ENCODE data around the gene NTM.

The NTM gene

DNA sequence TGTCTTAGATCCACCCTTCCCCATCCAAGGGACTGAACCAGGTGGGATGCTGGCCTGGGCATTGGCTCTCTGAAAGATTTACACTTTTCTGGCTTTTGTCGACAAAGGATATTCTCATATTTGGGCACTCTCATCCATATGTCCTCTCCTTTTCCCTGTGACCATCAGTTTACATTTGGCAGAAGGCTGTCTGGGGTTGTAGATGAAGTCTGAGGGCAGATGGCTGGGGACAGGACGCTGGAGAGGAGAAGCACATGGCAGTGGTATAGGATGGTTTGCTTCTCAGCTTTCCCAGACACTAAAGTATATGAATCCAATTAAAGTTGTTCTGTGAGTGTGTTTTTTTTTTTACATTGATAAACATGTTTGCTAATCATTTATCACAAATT is 757.5 kb downstream of the NTM start:
- Mint-ChIP-seq H3K27ac (no peak overlapping the region), H3K4me3 (no peak overlapping the region), H3K4me1 (ENCODE audit: low read depth) (no peaks in the 10 kb centered on the region), H3K9me3 (no peaks in the 10 kb centered on the region), H3K27me3 (ENCODE audit: low read depth) (no peaks in the 10 kb centered on the region), H3K36me3 (ENCODE audit: low read depth) (no peaks in the 10 kb centered on the region)
- no peak for DNase-seq (ENCODE audit: low spot score)

DNA sequence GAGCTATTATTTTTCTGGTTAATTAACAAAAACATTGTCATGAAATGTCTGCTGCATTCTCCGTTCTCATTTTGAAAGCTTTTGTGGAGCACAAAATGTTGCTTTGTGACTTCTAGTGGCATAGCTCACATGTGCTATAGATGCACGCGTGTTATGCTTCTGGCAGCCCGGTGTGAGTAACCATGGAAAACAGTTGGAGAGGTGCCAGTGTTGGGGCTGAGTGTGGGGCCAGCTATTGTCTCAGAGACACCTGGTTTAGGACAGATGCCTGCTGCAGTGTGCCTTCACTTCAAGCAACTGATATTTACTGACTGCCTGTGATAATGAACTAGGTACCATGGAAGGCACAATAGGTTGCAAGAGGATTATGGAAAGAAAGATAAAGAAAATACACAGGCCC is 760.6 kb downstream of the NTM start:
- Mint-ChIP-seq H3K4me3 (no peak overlapping the region), H3K36me3 (ENCODE audit: low read depth) (no peaks in the 10 kb centered on the region), H3K4me1 (ENCODE audit: low read depth) (no peaks in the 10 kb centered on the region), H3K9me3 (no peaks in the 10 kb centered on the region), H3K27ac (no peak overlapping the region), H3K27me3 (ENCODE audit: low read depth) (no peaks in the 10 kb centered on the region)
- DNase-seq (ENCODE audit: low spot score), result no peak

DNA sequence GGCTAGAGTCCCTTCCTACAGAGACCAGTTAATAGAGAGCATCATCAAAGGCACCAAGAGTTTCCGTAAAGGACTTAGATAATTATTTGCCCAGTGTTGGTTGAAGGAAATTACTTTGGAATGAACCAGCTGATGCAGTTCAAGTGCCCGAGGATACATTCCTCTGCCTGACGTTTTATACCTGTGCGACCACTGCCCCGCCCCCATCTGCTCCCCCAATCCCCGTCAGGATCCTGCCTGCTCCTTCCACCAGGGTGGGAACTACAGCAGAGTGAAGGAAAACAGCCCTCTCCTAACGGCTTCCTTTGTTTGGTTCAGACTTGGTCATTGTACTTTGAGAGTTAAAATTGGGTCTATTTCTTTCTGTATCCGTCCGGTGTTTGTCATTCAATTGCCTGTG is 761.5 kb downstream of the NTM start:
- H3K36me3 Mint-ChIP-seq (ENCODE audit: low read depth), result no peaks in the 10 kb centered on the region
- no peak for DNase-seq (ENCODE audit: low spot score)
- no peak overlapping the region for H3K27ac Mint-ChIP-seq
- H3K9me3 Mint-ChIP-seq, result no peaks in the 10 kb centered on the region
- no peaks in the 10 kb centered on the region for H3K4me1 Mint-ChIP-seq (ENCODE audit: low read depth)
- no peaks in the 10 kb centered on the region for H3K27me3 Mint-ChIP-seq (ENCODE audit: low read depth)
- H3K4me3 Mint-ChIP-seq, result no peak overlapping the region

DNA sequence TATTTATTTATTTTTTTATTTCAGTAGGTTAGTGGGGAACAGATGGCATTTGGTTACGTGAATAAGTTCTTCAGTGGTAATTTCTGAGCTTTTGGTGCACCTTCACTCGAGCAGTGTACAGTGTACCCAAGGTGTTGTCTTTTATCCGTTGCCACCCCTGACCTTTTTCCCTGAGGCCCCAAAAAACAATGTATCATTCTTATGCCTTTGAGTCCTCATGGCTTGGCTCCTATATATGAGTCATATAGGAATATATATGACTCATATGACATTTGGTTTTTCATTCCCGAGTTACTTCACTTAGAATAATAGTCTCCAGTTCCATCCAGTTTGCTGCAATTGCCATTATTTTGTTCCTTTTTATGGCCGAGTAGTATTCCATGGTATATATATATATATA is 763.9 kb downstream of the NTM start:
- Mint-ChIP-seq H3K4me3 (no peak overlapping the region), H3K27me3 (ENCODE audit: low read depth) (no peaks in the 10 kb centered on the region), H3K9me3 (no peaks in the 10 kb centered on the region), H3K27ac (no peak overlapping the region), H3K4me1 (ENCODE audit: low read depth) (no peaks in the 10 kb centered on the region), H3K36me3 (ENCODE audit: low read depth) (no peaks in the 10 kb centered on the region)
- no peak for DNase-seq (ENCODE audit: low spot score)

DNA sequence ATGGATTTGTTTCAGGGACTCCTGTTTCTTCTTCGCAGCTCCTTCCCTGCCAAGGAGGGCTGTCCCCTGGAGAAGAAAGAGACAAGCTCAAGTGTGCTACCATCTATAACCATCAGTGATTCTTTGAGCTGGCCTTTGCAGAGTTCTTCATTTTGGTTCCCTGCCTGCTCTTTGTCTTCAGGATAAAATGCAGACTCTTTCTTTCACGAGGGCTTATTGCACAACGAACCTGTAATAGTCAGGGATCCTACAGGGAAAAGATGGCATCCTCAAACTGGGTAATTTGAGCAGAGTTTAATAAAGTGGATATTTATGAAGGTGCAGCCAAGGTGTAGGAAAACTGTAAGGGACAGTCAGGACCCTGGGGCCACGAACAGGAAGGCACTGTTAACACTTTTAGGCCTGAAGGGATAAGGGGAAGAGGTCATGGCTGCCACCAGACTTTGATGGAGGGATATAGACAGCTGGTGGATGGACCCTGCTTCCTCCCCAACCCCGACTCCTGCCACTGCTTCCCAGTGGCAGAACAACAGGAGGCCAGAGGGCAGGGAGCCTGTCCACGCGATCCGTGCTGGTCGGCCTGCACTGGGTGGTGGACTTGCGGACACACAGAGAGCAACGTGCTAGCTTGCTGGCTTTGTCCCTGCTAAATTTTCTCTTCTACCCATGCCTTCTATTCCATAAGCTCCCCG is 767.0 kb downstream of the NTM start:
- H3K4me1 Mint-ChIP-seq (ENCODE audit: low read depth), result no peaks in the 10 kb centered on the region
- no peaks in the 10 kb centered on the region for H3K27me3 Mint-ChIP-seq (ENCODE audit: low read depth)
- DNase-seq (ENCODE audit: low spot score), result no peak
- no peaks in the 10 kb centered on the region for H3K36me3 Mint-ChIP-seq (ENCODE audit: low read depth)
- H3K9me3 Mint-ChIP-seq, result no peaks in the 10 kb centered on the region
- no peak overlapping the region for H3K4me3 Mint-ChIP-seq
- H3K27ac Mint-ChIP-seq, result no peak overlapping the region

DNA sequence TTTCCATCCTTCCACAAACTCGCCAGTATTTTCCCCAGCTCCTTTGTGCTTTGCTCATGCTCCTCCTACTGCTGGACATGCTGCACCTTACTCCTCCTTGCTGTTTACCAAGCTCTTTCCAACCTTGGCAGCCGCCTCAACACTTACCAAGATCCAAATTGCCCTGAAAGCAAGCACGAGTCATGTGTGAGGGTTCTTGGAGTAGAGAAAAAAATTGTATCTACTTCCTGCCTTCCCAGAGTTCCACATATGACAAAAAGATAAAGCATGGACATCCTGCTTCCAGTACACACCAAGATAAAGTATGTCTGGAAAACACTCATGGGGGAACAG is 767.5 kb downstream of the NTM start:
- no peak for DNase-seq (ENCODE audit: low spot score)
- no peaks in the 10 kb centered on the region for H3K36me3 Mint-ChIP-seq (ENCODE audit: low read depth)
- no peaks in the 10 kb centered on the region for H3K4me1 Mint-ChIP-seq (ENCODE audit: low read depth)
- no peaks in the 10 kb centered on the region for H3K27me3 Mint-ChIP-seq (ENCODE audit: low read depth)
- no peaks in the 10 kb centered on the region for H3K9me3 Mint-ChIP-seq
- H3K27ac Mint-ChIP-seq, result no peak overlapping the region
- no peak overlapping the region for H3K4me3 Mint-ChIP-seq

DNA sequence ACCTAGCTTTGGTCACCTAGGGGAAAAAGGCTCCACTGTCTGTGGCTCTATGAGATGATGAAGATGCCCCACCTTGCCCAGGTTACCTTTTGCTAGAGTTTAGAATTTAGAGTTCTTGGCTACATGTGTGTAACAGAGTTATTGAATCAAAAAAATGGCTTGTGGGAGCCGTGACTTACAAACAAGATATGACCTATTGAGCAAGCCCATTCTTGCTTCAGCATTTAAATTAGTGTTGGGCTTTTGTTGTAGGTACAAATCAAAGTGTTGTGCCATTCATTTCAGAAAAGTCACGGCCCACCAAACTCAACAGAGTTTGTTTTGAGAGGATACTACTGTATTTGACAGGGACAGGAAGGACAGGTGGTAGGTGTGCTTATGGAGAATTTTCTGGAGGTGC is 768.8 kb downstream of the NTM start:
- H3K27me3 Mint-ChIP-seq (ENCODE audit: low read depth), result no peaks in the 10 kb centered on the region
- H3K36me3 Mint-ChIP-seq (ENCODE audit: low read depth), result no peaks in the 10 kb centered on the region
- no peak overlapping the region for H3K27ac Mint-ChIP-seq
- no peaks in the 10 kb centered on the region for H3K4me1 Mint-ChIP-seq (ENCODE audit: low read depth)
- H3K9me3 Mint-ChIP-seq, result no peaks in the 10 kb centered on the region
- DNase-seq (ENCODE audit: low spot score), result no peak
- no peak overlapping the region for H3K4me3 Mint-ChIP-seq

DNA sequence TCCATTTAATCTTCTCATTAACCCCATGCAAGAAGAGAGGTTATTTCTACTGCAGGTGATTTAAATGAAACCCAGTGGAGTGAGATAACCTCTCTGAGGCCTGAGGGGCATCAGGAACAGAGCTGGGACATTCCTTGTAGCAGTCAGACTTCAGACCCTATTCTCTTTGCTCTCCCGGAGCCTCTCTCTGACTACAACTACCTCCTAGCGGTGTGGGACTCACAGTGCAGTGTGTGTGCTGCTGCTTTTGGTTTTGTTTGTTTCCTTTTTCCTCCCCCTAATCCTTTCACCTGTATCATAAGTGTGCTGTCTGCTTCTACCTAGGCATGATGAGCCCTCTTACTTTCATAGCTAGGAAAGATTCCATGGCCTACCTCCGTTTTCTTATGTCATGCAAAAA is 769.6 kb downstream of the NTM start:
- Mint-ChIP-seq H3K27me3 (ENCODE audit: low read depth) (no peaks in the 10 kb centered on the region), H3K36me3 (ENCODE audit: low read depth) (no peaks in the 10 kb centered on the region), H3K4me1 (ENCODE audit: low read depth) (no peaks in the 10 kb centered on the region), H3K9me3 (no peaks in the 10 kb centered on the region), H3K27ac (no peak overlapping the region), H3K4me3 (no peak overlapping the region)
- no peak for DNase-seq (ENCODE audit: low spot score)

DNA sequence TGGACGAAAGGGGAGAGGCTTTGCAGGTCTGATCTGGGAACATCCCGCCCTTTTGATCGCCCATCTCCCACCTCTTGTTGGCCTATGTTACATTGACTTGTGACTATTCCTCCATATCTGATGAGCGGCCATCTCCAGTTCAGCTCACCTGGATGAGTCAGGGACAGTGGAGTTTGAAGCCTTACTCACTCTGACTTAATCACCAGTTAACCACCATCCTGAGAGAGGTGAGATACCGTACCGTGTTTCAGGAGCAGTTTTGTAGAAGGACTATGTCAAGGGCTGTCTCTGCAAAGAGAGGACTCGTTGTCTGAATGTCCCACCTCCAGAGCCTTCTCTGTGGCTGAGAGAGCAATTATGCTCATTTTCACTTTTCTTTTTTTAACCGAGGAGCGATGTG is 771.7 kb downstream of the NTM start:
- no peak for DNase-seq (ENCODE audit: low spot score)
- H3K4me1 Mint-ChIP-seq (ENCODE audit: low read depth), result no peaks in the 10 kb centered on the region
- no peaks in the 10 kb centered on the region for H3K9me3 Mint-ChIP-seq
- no peak overlapping the region for H3K4me3 Mint-ChIP-seq
- no peaks in the 10 kb centered on the region for H3K27me3 Mint-ChIP-seq (ENCODE audit: low read depth)
- no peaks in the 10 kb centered on the region for H3K36me3 Mint-ChIP-seq (ENCODE audit: low read depth)
- H3K27ac Mint-ChIP-seq, result no peak overlapping the region

DNA sequence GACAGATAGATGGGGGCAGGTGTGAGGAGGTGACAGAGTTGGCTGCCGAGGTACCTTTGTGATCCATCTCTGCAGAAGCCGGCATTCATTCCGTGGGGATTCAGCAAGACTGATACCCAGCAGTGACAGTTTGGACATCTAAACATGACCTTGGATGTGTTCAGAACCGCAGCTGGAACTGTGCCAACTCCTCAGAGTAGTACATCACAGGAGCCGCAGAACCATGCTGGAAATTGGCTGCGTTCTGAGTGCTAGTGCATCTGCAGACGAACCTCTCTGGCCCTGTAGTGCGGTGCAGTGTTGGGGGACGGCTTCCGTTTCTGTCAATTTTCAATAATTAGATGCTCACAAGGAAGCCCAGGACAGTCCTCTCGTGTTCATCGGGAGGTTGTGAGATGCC is 772.1 kb downstream of the NTM start:
- no peak overlapping the region for H3K4me3 Mint-ChIP-seq
- H3K27ac Mint-ChIP-seq, result no peak overlapping the region
- no peaks in the 10 kb centered on the region for H3K36me3 Mint-ChIP-seq (ENCODE audit: low read depth)
- no peaks in the 10 kb centered on the region for H3K27me3 Mint-ChIP-seq (ENCODE audit: low read depth)
- no peaks in the 10 kb centered on the region for H3K9me3 Mint-ChIP-seq
- no peak for DNase-seq (ENCODE audit: low spot score)
- H3K4me1 Mint-ChIP-seq (ENCODE audit: low read depth), result no peaks in the 10 kb centered on the region

DNA sequence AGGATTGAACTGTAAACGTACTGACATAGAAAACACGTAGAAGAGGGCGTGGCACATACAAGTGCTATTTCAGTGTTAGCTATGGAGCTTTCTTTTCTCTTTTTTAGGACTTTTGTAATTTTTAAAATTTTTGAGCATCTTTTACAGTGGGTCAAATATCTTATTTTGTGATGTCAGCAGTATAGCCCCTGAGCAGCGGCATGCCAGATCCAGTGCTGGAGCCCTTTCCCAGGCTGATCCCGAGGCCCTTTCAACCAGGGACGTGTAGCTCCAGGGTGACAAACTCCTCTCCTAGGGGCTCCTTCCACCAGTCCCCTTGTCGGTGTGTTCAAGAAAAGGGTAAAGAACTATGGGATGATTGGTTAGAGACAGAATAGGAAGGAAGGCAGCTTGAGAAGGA is 777.0 kb downstream of the NTM start:
- H3K27me3 Mint-ChIP-seq (ENCODE audit: low read depth), result no peaks in the 10 kb centered on the region
- H3K4me1 Mint-ChIP-seq (ENCODE audit: low read depth), result no peaks in the 10 kb centered on the region
- H3K36me3 Mint-ChIP-seq (ENCODE audit: low read depth), result no peaks in the 10 kb centered on the region
- H3K9me3 Mint-ChIP-seq, result no peaks in the 10 kb centered on the region
- H3K4me3 Mint-ChIP-seq, result no peak overlapping the region
- H3K27ac Mint-ChIP-seq, result no peak overlapping the region
- DNase-seq (ENCODE audit: low spot score), result no peak

DNA sequence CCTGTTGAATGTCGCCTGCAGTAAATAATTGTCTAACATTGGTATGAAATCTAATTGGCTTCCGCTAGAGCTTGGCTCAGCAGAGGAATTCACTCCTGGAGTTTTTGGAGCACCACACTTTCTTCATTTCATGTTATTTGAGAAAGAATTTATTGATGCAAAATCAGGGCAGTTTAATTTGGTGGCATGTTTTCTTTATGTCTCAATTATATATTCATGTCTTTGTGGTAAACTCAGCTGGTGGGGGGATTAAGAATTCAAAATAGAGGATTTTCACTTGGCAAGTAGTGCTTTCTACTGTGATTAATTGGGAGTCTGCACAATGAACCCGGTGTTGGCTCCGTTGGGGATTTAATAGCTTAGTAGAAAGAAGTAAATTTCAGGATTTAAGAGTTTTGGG is 784.4 kb downstream of the NTM start:
- H3K27me3 Mint-ChIP-seq (ENCODE audit: low read depth), result no peaks in the 10 kb centered on the region
- no peaks in the 10 kb centered on the region for H3K4me1 Mint-ChIP-seq (ENCODE audit: low read depth)
- H3K27ac Mint-ChIP-seq, result no peak overlapping the region
- no peak for DNase-seq (ENCODE audit: low spot score)
- no peak overlapping the region for H3K4me3 Mint-ChIP-seq
- H3K36me3 Mint-ChIP-seq (ENCODE audit: low read depth), result no peaks in the 10 kb centered on the region
- H3K9me3 Mint-ChIP-seq, result no peaks in the 10 kb centered on the region

DNA sequence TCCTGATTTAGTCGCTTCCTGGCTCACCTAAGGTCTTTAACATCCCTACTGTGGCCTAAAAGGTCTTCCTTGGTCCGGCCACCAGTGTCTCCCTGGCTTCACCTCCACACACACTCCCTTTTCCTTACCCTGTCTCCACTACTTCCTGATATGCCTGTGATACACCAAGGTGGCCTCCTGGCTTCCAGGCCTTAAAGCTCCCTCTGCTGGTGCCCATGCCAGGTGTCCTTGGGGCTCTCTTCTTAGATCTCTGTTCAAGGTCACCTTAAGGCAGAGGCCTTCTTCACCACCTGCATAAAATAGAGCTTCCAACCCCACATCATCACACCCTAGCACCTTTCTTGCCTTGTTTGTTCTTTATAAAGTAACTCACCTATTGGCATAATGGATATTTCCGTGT is 787.7 kb downstream of the NTM start:
- Mint-ChIP-seq H3K36me3 (ENCODE audit: low read depth) (no peaks in the 10 kb centered on the region), H3K27me3 (ENCODE audit: low read depth) (no peaks in the 10 kb centered on the region), H3K27ac (no peak overlapping the region), H3K9me3 (no peaks in the 10 kb centered on the region), H3K4me1 (ENCODE audit: low read depth) (no peaks in the 10 kb centered on the region), H3K4me3 (no peak overlapping the region)
- DNase-seq (ENCODE audit: low spot score), result no peak

DNA sequence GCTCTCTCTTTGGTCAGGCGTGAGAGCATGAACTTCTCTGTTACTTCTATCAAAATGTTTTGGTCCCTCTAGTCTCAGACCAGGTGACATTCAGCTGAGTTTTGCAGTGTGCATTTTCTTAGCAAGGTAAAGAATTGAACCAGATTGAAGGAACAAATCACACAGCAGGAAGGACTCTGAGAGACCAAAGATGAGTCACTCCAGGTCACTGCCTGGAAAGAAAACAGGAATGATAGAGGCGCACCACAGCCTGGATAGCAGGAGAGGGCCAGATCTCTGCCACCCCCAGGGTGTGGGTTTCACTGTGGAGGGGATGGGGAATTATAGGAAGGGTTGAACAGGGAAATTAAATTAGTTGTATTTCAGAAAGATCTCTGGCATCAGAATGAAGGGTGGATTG is 788.3 kb downstream of the NTM start:
- no peaks in the 10 kb centered on the region for H3K4me1 Mint-ChIP-seq (ENCODE audit: low read depth)
- no peak for DNase-seq (ENCODE audit: low spot score)
- no peaks in the 10 kb centered on the region for H3K36me3 Mint-ChIP-seq (ENCODE audit: low read depth)
- H3K27ac Mint-ChIP-seq, result no peak overlapping the region
- no peak overlapping the region for H3K4me3 Mint-ChIP-seq
- no peaks in the 10 kb centered on the region for H3K9me3 Mint-ChIP-seq
- H3K27me3 Mint-ChIP-seq (ENCODE audit: low read depth), result no peaks in the 10 kb centered on the region

DNA sequence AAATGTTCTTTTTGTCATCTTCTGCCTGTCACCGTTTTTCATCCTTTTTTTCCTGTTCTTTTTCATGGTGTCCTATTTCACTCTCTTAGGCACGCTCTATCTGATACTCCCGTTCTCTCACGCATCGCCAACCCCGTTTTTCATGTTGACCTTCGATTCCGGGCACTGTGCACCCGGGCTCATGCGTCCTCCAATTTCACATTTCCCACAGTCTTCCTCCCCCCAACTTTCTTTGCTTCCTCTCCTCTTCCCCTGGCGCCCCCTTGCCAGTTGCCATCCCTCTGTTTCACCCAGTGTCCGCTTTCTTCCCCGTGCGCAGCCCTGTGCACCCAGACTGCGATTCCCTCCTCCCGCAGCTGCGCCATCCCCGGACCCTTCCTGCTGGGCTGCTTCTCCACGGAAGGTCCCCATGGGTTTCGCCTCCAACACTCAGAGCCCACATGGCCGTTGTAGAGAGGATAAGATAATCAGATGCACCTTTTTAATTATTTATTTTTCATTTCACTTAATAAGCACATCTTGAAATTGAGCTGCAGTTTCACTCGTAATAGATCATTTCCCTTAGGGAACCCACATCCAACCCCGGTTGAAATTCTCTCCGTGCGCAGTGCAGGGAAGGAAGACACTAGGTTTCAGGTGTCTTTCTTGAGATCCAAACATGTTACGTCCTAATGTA is 791.1 kb downstream of the NTM start:
- Mint-ChIP-seq H3K9me3 (no peaks in the 10 kb centered on the region), H3K27ac (no peak overlapping the region), H3K27me3 (ENCODE audit: low read depth) (no peaks in the 10 kb centered on the region), H3K4me1 (ENCODE audit: low read depth) (no peaks in the 10 kb centered on the region), H3K4me3 (no peak overlapping the region), H3K36me3 (ENCODE audit: low read depth) (no peaks in the 10 kb centered on the region)
- DNase-seq (ENCODE audit: low spot score), result no peak

Measured in T-helper 2 cell treated with Interferon-gamma antibody and Interleukin-4, amounts not matched to agents 5 μg/mL and 100 μg/mL, for 36 hours (primary cell).